Loucy (cell line): Measurements from ENCODE around the gene FTSJ3.

Experiments
- H2AFZ ChIP-seq: fragments of 200-600 bp; sonication (generic); 2 replicates; pipeline ENCODE4 v1.6.0; 2016; ENCODE audit warnings: antibody characterized with exemption, mild to moderate bottlenecking, low read length, moderate library complexity
- H3F3A ChIP-seq: fragments of 200-600 bp; 2 replicates; pipeline ENCODE4 v1.6.0; 2016; ENCODE audit warnings: antibody characterized with exemption, low read depth, mild to moderate bottlenecking
- H3K27me3 ChIP-seq: fragments of 200-600 bp; sonication (generic); 2 replicates; pipeline ENCODE4 v1.6.1; 2014; ENCODE audit warnings: low read length, mild to moderate bottlenecking; ENCODE audit not compliant: insufficient read depth, poor library complexity, severe bottlenecking
- H3K36me3 ChIP-seq: fragments of 200-600 bp; sonication (generic); 2 replicates; pipeline ENCODE4 v1.6.1; 2016; ENCODE audit warnings: low read length; ENCODE audit not compliant: insufficient read depth
- H3K4me1 ChIP-seq: fragments of 200-600 bp; sonication (generic); 2 replicates; pipeline ENCODE4 v1.5.1; 2014; ENCODE audit warnings: low read length, mild to moderate bottlenecking; ENCODE audit not compliant: insufficient read depth, poor library complexity, severe bottlenecking
- H3K4me2 ChIP-seq: fragments of 200-600 bp; sonication (generic); 2 replicates; pipeline ENCODE4 v1.6.0; 2014; ENCODE audit warnings: antibody characterized with exemption, low read length, low read depth, mild to moderate bottlenecking; ENCODE audit not compliant: poor library complexity, severe bottlenecking
- H3K4me3 ChIP-seq: fragments of 200-600 bp; sonication (generic); 2 replicates; pipeline ENCODE4 v1.5.1; 2014; ENCODE audit warnings: low read length, mild to moderate bottlenecking, mixed read lengths; ENCODE audit not compliant: poor library complexity, severe bottlenecking
- H3K79me2 ChIP-seq: fragments of 200-600 bp; sonication (generic); 2 replicates; pipeline ENCODE4 v1.6.1; 2014; ENCODE audit warnings: low read length; ENCODE audit not compliant: insufficient read depth
- H3K9ac ChIP-seq: fragments of 200-600 bp; sonication (generic); 2 replicates; pipeline ENCODE4 v1.6.0; 2014; ENCODE audit warnings: mild to moderate bottlenecking, low read depth, low read length, moderate library complexity; ENCODE audit not compliant: poor library complexity, severe bottlenecking
- H3K9me2 ChIP-seq: fragments of 200-600 bp; sonication (generic); replicated peaks from 2 replicates; pipeline ENCODE4 v1.6.1; 2016; ENCODE audit warnings: low read depth, low read length, mixed read lengths
- H3K9me3 ChIP-seq: fragments of 200-600 bp; sonication (generic); 2 replicates; pipeline ENCODE4 v1.6.1; 2014; ENCODE audit warnings: mild to moderate bottlenecking, antibody characterized with exemption, low read length, low read depth; ENCODE audit not compliant: insufficient read depth
- H4K20me1 ChIP-seq: fragments of 200-600 bp; sonication (generic); 2 replicates; pipeline ENCODE4 v1.6.0; 2014; ENCODE audit warnings: antibody characterized with exemption, low read length, mild to moderate bottlenecking; ENCODE audit not compliant: insufficient read depth, poor library complexity, severe bottlenecking
- EZH2phosphoT487 ChIP-seq: fragments of 200-600 bp; IDR thresholded peaks from 2 replicates; pipeline ENCODE4 v1.6.1; 2018; ENCODE audit warnings: antibody characterized with exemption, mild to moderate bottlenecking, moderate library complexity, borderline replicate concordance
- TF ChIP-seq, protein P1 (sequence below): fragments of 200-600 bp; sonication (generic); conservative IDR thresholded peaks from 2 replicates; pipeline ENCODE4 v1.5.1; 2014; ENCODE audit warnings: mild to moderate bottlenecking, antibody characterized with exemption, low read length

Gene FTSJ3

DNA sequence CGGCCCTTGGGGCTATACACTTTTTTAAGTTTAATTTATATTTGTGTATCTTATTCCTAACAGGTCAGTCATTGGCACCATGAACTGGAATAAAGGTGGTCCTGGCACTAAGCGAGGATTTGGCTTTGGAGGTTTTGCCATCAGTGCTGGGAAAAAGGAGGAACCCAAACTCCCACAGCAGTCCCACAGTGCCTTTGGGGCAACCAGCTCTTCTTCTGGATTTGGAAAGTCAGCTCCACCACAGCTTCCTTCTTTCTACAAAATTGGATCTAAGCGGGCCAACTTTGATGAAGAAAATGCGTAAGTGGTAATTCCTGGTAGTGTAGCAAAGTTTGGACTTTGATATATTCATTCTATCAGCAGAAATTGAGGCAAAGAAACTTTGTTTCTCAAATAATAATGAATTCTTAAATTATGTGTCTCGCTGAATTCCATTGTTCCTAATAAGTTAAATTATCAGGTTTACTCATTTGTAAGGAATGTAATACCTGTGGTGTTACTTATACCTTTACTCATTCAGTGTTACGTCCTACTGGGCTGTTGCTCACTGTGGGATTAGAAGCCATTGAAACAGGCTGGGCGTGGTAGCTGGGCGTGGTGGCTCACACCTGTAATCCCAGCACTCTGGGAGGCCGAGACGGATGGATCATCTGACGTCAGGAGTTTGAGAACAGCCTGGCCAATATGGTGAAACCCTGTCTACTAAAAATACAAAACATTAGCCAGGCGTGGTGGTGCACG is 40.3 kb downstream of the FTSJ3 start:
- H2AFZ ChIP-seq: no peak overlapping the region
- H3K4me2 ChIP-seq: no peak overlapping the region
- no peaks in the 10 kb centered on the region for H3K9me2 ChIP-seq
- no peaks in the 10 kb centered on the region for H3K9me3 ChIP-seq
- no peak overlapping the region for H3K4me3 ChIP-seq
- H3K4me1 ChIP-seq: peaks cover 18% of the 10 kb centered on the region
- peaks cover 63% of the 10 kb centered on the region for H3K36me3 ChIP-seq
- no peaks in the 10 kb centered on the region for H3K27me3 ChIP-seq
- H3K9ac ChIP-seq: no peak overlapping the region
- H3K79me2 ChIP-seq: peaks cover 98% of the 10 kb centered on the region
- TF ChIP-seq, protein P1, sequence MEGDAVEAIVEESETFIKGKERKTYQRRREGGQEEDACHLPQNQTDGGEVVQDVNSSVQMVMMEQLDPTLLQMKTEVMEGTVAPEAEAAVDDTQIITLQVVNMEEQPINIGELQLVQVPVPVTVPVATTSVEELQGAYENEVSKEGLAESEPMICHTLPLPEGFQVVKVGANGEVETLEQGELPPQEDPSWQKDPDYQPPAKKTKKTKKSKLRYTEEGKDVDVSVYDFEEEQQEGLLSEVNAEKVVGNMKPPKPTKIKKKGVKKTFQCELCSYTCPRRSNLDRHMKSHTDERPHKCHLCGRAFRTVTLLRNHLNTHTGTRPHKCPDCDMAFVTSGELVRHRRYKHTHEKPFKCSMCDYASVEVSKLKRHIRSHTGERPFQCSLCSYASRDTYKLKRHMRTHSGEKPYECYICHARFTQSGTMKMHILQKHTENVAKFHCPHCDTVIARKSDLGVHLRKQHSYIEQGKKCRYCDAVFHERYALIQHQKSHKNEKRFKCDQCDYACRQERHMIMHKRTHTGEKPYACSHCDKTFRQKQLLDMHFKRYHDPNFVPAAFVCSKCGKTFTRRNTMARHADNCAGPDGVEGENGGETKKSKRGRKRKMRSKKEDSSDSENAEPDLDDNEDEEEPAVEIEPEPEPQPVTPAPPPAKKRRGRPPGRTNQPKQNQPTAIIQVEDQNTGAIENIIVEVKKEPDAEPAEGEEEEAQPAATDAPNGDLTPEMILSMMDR: no peak
- no peak for TF ChIP-seq EZH2phosphoT487
- peaks cover 67% of the 10 kb centered on the region for H4K20me1 ChIP-seq
- no peaks in the 10 kb centered on the region for H3F3A ChIP-seq

DNA sequence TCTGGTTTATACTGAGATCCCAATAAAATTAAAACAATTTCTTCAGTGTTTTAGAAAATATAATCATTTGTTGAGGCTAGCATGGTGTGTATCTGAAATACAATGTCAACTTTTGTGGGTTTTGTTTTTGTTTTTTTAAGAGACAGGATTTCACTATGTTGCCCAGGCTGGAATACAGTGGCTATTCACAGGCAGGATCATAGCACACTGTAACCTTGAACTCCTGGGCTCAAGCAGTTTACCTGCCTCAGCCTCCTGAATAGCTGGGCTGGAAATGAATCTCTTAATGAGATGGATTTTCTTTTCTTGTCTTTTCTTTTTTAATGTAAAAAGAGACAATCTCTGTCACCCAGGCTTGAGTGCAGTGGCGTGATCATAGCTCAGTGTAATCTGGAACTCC is 41.3 kb downstream of the FTSJ3 start:
- Histone ChIP-seq H3K9me2 (no peaks in the 10 kb centered on the region), H3K4me1 (peaks cover 23% of the 10 kb centered on the region), H3K4me3 (no peak overlapping the region), H3K36me3 (peaks cover 53% of the 10 kb centered on the region), H3F3A (no peaks in the 10 kb centered on the region), H3K27me3 (no peaks in the 10 kb centered on the region), H2AFZ (no peak overlapping the region), H3K9me3 (no peaks in the 10 kb centered on the region), H3K4me2 (no peak overlapping the region), H3K9ac (no peak overlapping the region), H4K20me1 (peaks cover 63% of the 10 kb centered on the region), H3K79me2 (peaks cover 98% of the 10 kb centered on the region)
- TF ChIP-seq, protein P1: no peak
- TF ChIP-seq EZH2phosphoT487: no peak

- peaks cover 29% of the 10 kb centered on the region for H3K4me1 ChIP-seq
- no peak overlapping the region for H3K4me3 ChIP-seq
- H3F3A ChIP-seq: no peaks in the 10 kb centered on the region
- H3K79me2 ChIP-seq: peaks cover 99% of the 10 kb centered on the region
- H3K27me3 ChIP-seq: no peaks in the 10 kb centered on the region
- H2AFZ ChIP-seq: no peak overlapping the region
- H3K9ac ChIP-seq: no peak overlapping the region
- H3K36me3 ChIP-seq: peaks cover 48% of the 10 kb centered on the region
- H4K20me1 ChIP-seq: peaks cover 69% of the 10 kb centered on the region
- no peak overlapping the region for H3K4me2 ChIP-seq
- H3K9me2 ChIP-seq: no peaks in the 10 kb centered on the region
- H3K9me3 ChIP-seq: no peaks in the 10 kb centered on the region
- TF ChIP-seq EZH2phosphoT487: no peak
- TF ChIP-seq, protein P1: no peak
These were observed 41.9 kb downstream of the FTSJ3 start for GRCh38 chr17:63785556-63785955.
